HG03521 (cell line): Measurements from ENCODE around the gene TMEM52.

Source experiments
- ATAC-seq: cut with Tn5 transposase; IDR thresholded peaks from one replicate; pipeline ENCODE4 v1.9.1; 2021; ENCODE audit warnings: mild to moderate bottlenecking, moderate library complexity; ENCODE audit not compliant: unreplicated experiment

TMEM52 gene

DNA sequence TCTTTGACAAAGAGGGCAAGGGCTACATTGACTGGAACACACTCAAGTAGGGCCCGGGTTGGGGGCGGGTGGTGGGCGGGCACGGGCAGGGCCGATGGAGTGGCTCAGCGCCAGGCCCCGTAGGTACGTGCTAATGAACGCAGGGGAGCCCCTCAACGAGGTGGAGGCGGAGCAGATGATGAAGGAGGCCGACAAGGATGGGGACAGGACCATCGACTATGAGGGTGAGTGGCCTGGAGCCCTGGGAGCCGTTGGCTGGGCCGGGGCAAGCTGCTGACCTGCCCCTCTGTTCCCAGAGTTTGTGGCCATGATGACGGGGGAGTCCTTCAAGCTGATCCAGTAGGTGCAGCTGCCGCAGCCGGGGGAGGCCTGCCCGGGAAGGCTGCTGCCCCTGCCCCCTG lies 2.2 kb downstream of the TMEM52 start:
- no peak for ATAC-seq

DNA sequence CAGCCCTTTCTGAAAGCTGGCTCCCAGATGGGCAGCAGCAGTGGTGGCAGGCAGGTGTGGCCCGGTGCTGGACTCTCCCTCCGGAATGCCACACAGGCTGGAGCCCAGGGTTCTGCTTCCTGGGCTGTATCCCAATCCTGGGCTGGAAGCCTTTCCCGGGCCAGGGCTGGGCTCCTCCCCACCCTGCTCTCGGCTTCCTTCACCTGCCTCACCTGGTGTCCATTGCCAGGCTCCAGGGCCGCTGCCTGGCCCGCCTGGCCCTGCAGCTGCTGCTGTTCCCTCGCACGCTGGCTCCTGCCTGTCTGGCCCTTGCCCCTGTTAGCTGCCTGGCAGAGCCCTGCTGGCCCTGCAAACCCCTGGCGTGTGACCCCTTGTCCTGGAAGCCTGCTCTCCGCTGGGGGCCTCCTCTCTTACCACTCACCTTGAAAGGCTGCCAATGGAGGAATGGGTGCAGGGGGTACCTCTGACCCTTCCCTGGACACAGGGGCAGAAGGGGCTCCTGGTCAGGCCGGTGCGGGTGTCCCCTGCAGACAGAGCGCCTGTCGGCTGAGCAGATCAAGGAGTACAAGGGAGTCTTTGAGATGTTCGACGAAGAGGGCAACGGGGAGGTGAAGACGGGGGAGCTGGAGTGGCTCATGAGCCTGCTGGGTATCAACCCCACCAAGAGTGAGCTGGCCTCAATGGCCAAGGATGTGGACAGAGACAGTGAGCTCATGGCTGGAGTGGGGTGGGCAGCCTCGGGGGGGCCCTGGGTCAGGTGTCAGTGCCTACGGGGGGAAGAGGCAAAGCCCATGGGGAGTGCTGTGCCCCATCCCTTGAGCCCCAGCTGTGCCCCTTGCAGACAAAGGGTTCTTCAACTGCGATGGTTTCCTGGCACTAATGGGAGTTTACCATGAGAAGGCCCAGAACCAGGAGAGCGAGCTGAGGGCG lies 2.9 kb downstream of the TMEM52 start:
- ATAC-seq = no peak

DNA sequence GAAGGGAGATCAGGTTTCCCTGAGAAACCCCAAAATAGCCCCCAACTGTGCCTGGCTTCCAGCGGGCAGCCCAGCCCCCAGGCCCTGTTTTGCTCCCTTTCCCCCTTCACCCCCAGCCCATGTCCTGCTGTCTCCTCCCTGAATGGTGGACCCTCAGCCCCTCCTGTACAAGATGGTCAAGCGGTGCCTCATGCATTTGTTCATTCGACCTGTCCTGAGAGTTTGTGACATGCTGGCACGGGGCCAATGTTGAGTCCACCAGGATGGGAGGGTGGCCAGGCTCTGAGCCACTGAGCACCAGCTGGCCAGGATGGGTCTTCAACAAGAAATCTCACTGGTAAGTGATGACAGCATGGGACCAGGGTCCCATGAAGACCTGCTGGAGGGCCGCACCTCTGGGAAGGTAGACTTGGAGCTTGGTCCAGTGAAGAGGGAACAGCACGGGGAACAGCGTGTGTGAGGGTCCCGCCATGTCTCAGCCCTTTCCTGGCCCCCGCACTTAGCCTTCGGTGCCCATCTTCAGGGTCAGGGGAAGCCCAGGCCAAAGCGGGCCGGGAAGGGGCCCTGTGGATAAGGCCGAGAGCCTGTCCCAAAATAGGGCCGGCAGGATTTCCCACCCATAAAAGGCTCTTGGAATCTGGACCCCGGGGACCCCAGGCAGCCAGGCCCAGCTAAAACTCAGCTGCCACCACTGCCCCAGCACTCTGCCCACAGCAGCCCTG lies 3.9 kb downstream of the TMEM52 start, which contains the start of gene CALML6:
CALML6 (plus strand) TSS at position 290 of the 722 bp plus-strand sequence; CDS start at position 311, 21 bp downstream.
- no peak for ATAC-seq

DNA sequence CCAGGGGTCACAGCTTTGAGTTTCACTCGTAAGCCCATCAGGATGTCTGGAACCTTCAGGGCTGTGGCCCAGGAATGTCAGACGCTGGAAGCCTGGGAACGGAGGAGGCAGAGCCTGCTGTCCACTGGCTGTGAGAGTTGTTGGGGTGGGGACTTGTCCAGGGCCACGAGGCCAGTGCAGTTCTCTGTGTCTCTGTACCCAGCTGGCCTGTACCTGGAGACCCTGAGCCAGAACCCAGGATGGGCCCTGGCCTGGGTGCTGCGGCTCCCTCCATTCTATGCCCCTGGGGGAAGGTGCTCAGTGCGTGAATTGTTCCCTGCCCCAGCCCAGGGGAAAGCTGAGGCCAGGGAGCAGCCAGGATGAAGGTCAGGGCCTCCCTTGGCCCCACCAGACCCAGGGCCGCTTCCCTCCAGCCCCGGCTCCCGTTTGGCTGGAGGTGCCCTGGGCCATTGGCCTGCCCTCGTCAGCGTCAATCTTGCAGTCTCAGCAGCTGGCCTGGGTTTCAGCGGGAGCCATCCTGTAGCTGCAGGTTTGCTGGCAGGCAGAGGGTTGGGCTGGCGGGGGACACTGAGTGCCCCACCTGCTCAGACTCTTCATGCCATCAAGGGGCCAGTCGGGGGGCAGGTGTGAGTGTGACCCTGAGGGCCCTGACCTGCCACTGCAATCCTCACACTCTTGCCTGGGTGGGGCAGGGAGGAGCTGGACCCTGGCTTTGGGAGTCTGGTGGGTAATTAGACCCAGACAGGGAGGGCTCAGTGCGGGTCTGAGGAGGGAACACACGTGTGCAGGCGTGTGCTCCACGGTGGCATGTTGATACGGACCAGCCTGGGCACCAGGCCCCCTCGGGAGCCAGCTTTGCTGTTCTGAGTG lies 4.7 kb downstream of the TMEM52 start:
- ATAC-seq = no peak

DNA sequence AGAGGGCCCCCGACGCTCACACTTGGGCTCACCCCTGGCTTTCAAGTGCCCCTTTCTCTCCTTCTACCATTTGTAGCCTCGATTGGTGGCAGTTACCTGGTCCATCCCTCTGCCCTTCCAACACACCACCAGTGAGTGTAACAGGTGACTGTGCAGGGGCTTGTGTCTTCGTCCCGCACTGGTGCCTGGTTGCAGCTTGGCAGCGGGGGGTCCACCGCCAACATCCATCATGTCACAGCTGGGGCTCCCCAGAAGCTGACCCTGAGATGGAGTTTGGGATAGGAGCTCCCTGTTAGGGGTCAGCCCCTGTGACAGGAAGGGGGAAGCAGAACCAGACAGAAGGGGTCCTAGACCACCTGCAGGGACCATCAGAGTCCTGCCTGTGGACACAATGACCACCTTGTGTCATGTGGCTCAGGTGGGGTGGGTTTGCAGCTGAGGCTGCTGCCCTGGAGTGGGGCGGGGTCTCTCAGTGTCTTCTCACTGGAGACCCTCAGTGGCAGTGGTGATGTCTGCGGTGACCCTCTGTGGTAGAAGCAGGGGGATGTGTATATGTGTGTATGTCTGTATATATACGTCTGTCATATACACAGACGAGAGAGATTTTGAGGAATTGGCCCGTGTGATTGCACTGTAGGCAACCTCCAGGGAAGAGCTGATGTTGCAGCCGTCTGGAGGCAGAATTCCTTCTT lies 7.6 kb downstream of the TMEM52 start:
- no peak for ATAC-seq

DNA sequence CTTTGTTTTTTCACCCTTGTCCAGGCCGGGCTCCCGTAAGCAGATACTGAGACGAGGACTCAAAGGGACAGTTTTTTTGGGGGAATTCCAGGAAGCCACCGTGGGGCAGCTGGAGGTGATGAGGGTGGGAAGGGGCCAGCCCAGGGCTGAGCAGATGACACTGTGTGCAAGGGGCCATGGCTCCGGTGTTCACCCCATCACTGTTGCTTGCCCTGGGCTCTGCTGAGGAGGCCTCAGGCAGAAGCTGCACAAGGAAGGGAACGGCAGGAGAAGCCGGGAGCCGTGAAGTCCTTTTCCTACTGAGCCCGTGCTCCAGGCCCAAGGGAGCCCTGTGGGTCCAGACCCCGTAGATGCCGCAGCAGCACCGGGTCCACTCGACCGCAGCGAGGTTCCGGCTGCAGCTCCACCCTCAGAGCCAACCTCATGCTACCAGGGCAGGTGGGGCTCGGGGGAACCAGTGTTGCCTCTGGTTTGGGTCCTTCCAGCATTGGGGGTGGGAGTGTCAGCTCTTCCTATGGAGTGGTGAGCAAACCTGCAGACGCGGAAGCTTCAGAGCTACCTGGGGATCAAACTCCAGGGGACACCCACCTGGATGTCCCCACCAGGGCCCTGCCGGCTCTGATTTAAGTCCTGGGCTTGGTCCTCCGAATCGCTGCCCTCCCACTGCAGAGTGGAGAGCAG lies 8.3 kb downstream of the TMEM52 start:
- no peak for ATAC-seq

DNA sequence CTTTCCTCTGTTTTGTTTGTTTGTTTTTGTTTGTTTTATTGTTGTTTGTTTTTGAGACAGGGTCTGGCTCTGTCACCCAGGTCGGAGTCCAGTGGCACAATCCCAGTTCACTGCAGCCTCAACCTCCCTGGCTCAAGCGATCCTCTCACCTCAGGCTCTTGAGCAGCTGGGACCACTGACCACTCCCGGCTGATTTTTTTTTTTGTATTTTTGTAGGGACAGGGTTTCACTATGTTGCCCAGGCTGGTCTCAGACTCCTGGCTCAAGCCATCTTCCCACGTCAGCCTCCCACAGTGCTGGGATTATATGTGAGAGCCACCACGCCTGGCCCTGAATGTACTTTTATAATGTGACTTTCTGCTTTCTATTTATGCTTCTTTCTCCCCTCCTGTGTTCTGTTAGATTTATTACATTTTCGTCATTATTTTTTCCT lies 9.0 kb downstream of the TMEM52 start:
- no peak for ATAC-seq

DNA sequence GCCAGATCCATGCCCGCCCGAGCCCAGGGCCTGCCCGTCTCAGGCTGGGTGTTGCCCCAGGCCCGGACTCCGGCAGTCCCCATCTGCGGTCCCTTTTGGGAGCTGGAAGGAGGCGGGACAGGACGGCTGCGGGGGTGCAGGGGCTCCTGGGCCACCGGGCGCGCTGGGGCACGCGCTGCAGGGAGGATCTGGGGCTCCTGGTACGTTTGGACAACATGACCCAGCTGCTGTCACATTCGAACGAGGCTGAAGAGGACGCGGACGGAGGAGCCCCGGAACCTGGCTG lies 10.6 kb downstream of the TMEM52 start:
- no peak for ATAC-seq

DNA sequence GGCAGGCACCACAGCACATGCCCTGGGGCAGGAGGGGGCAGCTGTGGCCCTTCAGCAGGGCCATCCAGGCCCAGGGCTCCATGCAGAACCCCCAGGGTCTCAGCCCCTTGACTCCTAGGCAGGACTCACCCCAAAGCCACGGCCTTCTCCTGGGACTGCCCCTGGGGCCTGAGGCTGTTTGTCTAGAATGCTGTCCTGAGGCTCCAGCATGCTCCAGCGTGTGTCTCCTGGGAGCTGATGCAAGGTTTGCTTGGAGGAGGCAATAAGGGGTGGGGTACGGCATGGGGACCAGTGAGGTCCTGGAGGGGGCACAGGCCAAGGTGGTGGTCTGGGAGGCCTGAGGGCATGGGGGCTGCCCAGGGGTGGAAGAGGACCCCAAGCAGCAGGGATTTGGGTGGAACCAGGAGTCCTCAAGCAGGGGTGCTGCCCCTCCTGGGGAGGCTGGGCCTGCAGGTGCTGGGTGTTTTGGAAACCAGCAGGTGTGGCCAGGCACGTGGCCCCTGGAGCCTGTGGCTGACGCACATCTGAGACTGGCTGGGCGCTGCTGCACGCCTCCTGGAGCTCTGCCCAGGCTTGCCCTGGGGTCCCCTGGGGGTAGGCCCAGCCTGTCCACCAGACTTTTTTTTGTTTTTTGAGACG lies 11.9 kb downstream of the TMEM52 start:
- ATAC-seq = no peak

DNA sequence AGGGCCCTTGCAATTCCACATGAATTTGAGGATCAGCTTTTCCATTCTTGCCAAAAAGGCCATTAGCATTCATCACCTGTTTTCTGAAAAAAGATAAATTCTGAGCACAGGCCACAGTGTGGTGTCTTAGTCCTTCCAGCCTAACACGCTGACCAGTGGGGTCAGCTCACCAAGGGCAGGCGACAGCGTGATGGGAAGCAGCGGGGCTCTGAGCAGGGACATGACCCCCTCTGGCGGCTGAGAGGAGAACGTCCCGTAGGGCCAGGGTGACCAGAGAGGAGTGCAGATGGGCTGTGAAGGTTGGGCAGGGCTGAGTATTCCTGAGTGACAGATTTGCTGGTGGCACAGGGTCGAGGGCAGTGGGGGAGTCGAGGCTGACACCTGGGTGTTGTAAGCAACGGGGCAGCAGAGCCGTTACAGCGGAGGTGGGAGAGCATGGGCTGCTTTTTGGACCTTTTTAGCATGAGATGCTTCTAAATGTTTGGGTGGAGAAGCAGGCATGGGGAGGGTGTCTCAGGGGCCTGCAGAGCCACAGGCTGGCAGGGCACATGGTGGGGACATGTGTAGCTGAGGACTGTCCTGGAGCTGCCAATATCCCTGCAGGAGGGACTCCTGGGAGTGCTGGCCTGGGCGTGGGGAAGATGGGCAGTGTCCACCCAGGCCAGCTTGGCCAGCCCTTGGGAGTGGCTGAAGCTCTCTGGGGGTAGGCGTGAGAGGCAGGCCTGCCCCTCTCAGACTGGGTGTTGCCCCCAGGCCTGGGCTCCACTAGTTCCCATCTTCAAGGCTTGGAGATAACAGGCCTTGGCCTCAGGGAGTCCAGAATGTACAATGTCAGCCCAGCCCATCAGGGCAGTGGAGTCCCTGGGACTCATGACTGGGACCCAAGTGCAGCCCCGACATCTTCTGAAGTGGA lies 12.6 kb downstream of the TMEM52 start:
- ATAC-seq = no peak

DNA sequence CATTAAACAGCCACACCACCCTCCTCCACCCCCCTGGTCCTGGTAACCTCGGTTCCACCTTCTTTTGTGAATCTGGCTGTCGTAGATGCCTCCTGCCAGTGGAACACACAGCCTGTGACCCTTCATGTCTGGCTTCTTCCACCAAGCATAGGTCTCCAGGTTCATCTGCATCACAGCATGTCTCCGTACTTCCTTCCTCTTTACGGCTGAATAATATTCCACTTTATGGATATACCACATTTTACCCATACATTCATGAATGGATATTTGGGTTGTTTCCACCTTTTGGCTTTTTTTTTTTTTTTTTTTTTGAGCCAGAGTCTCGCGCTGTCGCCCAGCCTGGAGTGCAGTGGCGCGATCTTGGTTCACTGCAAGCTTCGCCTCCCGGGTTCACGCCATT lies 15.9 kb downstream of the TMEM52 start:
- ATAC-seq = no peak

DNA sequence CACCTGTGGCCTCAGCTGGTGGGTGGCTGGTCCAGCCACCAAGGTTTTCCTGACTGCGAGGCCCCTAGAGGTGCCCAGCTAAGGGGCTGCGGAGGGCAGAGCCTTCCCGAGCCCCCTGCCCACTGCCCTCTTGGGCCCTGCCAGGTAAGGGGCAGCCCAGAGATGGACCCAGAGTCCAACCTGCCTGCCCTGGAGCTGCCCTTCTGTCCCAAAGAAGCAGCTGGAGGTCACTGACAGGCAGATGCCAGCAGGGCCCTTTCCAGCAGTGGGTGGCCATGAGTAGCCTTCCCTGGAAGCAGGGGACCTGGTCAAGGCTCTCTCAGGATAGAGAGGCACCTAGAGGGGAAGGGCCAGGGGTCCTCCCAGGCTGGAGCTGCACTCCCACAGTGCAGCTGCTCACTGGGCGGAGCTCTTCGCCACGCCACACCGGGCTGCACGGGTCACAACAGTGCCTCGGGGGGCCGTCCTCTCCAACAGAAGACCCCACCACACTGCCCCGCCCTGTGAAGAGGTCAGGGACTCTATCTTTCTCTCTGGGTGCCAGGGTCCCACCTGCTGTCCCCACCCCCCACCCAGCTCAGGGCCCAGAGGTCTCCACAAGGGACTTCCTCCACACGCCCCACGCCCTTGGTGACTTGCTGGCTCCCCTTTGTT lies 17.3 kb downstream of the TMEM52 start:
- ATAC-seq = no peak

DNA sequence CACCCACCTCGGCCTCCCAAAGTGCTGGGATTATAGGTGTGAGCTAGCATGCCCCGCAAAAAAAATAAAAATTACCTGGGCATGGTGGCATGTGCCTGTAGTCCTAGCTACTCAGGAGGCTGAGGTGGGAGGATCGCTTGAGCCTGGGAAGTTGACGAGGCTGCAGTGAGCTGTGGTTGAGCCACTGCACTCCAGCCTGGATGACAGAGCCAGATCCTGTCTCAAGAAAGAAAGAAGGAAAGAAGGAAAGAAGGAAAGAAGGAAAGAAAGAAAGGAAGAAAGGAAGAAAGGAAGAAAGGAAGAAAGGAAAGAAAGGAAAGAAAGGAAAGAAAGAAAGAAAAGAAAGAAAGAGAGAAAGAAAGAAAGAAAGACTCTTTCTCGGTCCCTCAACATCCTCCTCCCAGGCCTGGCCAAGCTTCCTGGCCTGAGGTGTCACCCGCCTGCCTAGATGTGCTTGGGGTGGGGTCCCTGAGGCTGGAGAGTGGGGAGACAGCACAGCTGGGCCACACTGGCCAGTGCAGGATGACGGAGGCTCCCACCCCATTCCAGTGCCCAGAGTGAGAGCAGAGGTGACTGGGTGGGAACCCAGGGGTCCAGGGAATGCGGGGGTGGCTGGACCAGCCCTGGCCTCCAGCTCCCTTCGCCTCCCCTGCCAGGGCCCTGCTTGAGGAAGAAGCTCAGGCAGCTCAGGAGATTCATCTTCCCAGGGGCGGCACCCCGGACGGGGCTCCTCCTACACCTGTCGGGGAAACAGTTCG lies 18.0 kb downstream of the TMEM52 start:
- ATAC-seq = no peak

DNA sequence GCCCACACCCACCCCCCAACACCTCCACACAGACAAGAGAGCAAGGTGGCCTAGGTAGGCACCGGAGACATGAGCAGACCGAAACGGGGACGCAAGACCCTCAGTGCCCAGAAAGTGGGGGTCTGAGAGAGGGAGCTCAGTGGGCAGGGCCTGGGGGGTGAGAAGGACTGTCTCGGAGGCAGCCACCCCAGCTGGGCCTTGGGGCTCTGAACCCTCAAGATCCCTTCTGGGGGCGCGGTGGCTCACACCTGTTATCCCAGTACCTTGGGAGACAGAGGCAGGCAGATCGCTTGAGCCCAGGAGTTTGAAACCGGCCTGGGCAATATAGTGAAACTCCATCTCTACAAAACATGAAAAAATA lies 19.1 kb downstream of the TMEM52 start:
- ATAC-seq = no peak

DNA sequence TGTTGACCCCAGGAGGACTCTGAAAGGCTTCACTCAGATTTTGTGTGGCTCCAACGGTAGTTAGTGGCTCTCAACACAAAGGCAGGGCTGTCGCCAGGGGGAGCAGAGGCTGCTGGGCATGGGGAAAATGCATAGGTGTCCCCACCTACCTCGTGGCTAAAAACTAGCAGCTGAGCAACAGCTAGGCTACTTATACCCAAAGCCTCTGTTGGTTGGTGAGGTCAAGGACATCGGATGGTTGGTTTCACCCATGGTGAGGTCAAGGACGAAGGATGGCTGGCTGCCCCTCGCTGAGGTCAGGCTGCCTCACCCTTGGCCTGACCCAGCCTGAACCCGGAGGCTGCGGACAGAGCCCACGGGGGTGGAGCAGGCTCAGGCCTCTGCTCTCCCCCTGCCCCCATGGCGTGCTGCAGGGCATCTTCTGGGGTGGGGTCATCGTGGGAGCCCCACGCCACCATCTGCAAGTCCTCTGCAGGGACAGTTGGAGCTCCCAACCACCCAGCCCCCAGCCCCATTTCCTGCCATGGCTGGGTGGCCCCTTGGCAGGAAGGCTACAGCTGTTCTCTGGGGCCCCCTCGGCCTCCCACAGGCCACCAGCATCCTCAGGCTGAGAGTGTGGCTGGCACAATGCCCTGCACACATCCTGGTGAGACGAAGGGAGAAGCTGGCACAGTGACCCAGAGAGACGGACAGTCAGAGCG lies 19.7 kb downstream of the TMEM52 start:
- no peak for ATAC-seq

DNA sequence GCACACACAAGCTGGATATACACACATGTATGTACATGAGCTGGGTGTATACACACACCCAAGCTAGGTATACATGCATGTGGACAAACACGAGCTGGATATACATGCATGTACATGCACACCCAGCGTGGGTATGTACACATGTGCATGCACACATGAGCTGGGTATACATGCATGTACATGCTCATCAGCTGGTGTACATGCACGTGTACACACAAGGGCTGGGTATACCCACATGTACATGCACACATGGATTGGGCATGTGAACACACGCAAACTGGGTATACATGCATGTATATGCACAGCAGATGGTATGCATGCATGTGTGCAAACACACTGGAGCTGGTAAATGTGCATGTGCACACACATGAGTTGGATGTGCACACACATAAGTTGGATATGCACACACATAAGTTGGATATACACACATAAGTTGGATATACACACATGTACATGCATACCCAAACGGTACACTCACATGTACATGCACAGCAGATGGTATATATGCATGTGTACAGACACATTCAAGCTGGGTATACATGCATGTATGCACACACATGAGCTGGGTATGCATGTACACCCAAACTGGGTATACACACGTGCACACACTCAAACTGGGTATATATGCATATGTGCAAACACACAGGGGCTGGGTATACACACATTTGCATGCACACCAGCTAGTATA lies 20.7 kb downstream of the TMEM52 start:
- ATAC-seq = no peak
